ENCODE data around the gene SLC18B1. TPM values are rescaled to one million over a fixed set of nuclear protein-coding genes. Genes with fewer than 3 reads are reported as not detected.

The SLC18B1 gene
- polyA plus RNA-seq, 1 of the 3 experiments (the other 2 are of a cell fraction) = 1.2 TPM

- no peak overlapping the region for H3K4me2 ChIP-seq
- TF ChIP-seq, protein P1, sequence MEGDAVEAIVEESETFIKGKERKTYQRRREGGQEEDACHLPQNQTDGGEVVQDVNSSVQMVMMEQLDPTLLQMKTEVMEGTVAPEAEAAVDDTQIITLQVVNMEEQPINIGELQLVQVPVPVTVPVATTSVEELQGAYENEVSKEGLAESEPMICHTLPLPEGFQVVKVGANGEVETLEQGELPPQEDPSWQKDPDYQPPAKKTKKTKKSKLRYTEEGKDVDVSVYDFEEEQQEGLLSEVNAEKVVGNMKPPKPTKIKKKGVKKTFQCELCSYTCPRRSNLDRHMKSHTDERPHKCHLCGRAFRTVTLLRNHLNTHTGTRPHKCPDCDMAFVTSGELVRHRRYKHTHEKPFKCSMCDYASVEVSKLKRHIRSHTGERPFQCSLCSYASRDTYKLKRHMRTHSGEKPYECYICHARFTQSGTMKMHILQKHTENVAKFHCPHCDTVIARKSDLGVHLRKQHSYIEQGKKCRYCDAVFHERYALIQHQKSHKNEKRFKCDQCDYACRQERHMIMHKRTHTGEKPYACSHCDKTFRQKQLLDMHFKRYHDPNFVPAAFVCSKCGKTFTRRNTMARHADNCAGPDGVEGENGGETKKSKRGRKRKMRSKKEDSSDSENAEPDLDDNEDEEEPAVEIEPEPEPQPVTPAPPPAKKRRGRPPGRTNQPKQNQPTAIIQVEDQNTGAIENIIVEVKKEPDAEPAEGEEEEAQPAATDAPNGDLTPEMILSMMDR (IDR thresholded peaks at IDR 0.05) = no peak
- no peak for TF ChIP-seq ZBTB33 (IDR thresholded peaks at IDR 0.05; ENCODE audit: borderline replicate concordance, low read depth)
- no peak for TF ChIP-seq MXI1 (IDR thresholded peaks at IDR 0.05; ENCODE audit: low read depth, low read length)
- TF ChIP-seq RXRA (IDR thresholded peaks at IDR 0.05; ENCODE audit: borderline replicate concordance, low read depth) = no peak
- no peak for TF ChIP-seq EP300 (IDR thresholded peaks at IDR 0.05; ENCODE audit: borderline replicate concordance in 1 of 2, low read depth in 1 of 2, low read length in 1 of 2)
- no peak for TF ChIP-seq NRF1 (IDR thresholded peaks at IDR 0.05; ENCODE audit: low read depth, low read length)
- no peak for TF ChIP-seq GABPA (IDR thresholded peaks at IDR 0.05; ENCODE audit: low read depth)
- TF ChIP-seq TAF1 (IDR thresholded peaks at IDR 0.05; ENCODE audit: borderline replicate concordance, low read depth, low read length) = no peak
- no peak for TF ChIP-seq POLR2AphosphoS5 (IDR thresholded peaks at IDR 0.05; ENCODE audit: low read depth, low read length)
- TF ChIP-seq FOXM1 (IDR thresholded peaks at IDR 0.05; ENCODE audit: low read depth) = no peak
- TF ChIP-seq, protein P2, sequence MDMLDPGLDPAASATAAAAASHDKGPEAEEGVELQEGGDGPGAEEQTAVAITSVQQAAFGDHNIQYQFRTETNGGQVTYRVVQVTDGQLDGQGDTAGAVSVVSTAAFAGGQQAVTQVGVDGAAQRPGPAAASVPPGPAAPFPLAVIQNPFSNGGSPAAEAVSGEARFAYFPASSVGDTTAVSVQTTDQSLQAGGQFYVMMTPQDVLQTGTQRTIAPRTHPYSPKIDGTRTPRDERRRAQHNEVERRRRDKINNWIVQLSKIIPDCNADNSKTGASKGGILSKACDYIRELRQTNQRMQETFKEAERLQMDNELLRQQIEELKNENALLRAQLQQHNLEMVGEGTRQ (IDR thresholded peaks at IDR 0.05; ENCODE audit: borderline replicate concordance, low read depth, low read length) = no peak
- TF ChIP-seq RFX5 (IDR thresholded peaks at IDR 0.05; ENCODE audit: low read length) = no peak
- no peak for TF ChIP-seq SIN3A (IDR thresholded peaks at IDR 0.05; ENCODE audit: borderline replicate concordance, low read depth, low read length)
- TF ChIP-seq, protein P3, sequence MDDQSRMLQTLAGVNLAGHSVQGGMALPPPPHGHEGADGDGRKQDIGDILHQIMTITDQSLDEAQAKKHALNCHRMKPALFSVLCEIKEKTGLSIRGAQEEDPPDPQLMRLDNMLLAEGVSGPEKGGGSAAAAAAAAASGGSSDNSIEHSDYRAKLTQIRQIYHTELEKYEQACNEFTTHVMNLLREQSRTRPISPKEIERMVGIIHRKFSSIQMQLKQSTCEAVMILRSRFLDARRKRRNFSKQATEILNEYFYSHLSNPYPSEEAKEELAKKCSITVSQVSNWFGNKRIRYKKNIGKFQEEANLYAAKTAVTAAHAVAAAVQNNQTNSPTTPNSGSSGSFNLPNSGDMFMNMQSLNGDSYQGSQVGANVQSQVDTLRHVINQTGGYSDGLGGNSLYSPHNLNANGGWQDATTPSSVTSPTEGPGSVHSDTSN (IDR thresholded peaks at IDR 0.05) = no peak
- TF ChIP-seq FOSL2 (IDR thresholded peaks at IDR 0.05; ENCODE audit: borderline replicate concordance, low read depth) = no peak
- no peak for TF ChIP-seq RAD21 (IDR thresholded peaks at IDR 0.05; ENCODE audit: low read length)
- no peak for TF ChIP-seq ELF1 (IDR thresholded peaks at IDR 0.05)
- TF ChIP-seq NFIC (IDR thresholded peaks at IDR 0.05; ENCODE audit: borderline replicate concordance) = no peak
- TF ChIP-seq, protein P4, sequence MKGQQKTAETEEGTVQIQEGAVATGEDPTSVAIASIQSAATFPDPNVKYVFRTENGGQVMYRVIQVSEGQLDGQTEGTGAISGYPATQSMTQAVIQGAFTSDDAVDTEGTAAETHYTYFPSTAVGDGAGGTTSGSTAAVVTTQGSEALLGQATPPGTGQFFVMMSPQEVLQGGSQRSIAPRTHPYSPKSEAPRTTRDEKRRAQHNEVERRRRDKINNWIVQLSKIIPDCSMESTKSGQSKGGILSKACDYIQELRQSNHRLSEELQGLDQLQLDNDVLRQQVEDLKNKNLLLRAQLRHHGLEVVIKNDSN (IDR thresholded peaks at IDR 0.05; ENCODE audit: borderline replicate concordance, low read depth) = no peak
- TF ChIP-seq TCF12 (IDR thresholded peaks at IDR 0.05) = no peak
- H3K36me3 ChIP-seq (replicated peaks in 1 of 2; ENCODE audit: control insufficient read depth in 1 of 2, insufficient read depth in 2 of 2, low read length in 1 of 2) = no peaks in the 10 kb centered on the region
- no peaks in the 10 kb centered on the region for H3K9me3 ChIP-seq
- WGBS (ENCODE audit: low lambda C conversion rate) = 3% methylated on average over 2 of the region's 2 CpGs
- no peak for DNase-seq
- H4K20me1 ChIP-seq (ENCODE audit: insufficient read depth) = no peaks in the 10 kb centered on the region
- H3K4me3 ChIP-seq (ENCODE audit: low read depth in 2 of 2, low read length in 1 of 2) = no peak overlapping the region
- H3K27me3 ChIP-seq (ENCODE audit: insufficient read depth) = peaks cover 46% of the 10 kb centered on the region; the same call in 1 of the 2 replicates
- no peak overlapping the region for H3K9ac ChIP-seq
- no peaks in the 10 kb centered on the region for H3K4me1 ChIP-seq (ENCODE audit: control insufficient read depth in 1 of 2, insufficient read depth in 2 of 2, low read depth in 1 of 2, low read length in 1 of 2)
- no peaks in the 10 kb centered on the region for H3K9me2 ChIP-seq
- H3K27ac ChIP-seq (ENCODE audit: low read depth in 2 of 2, low read length in 1 of 2) = no peak overlapping the region
- ChIA-PET POLR2A (no interaction called here), CTCF (no interaction called here)
- no peak overlapping the region for H2AFZ ChIP-seq (ENCODE audit: low read depth)
- H3F3A ChIP-seq (replicated peaks; ENCODE audit: insufficient read depth) = no peaks in the 10 kb centered on the region
- H3K79me2 ChIP-seq (ENCODE audit: insufficient read depth) = no peaks in the 10 kb centered on the region
These were observed 7.1 kb upstream of the SLC18B1 start for GRCh38 chr6:132805548-132805947.

Data from SK-N-SH (cell line).